Activated CD4-positive, alpha-beta memory T cell treated with anti-CD3 and anti-CD28 coated beads for 36 hours (primary cell): Measurements from ENCODE around the gene CPNE7. TPM values are rescaled to one million over a fixed set of nuclear protein-coding genes. Genes with fewer than 3 reads are reported as not detected.
A peak's percentile ranks its signal among the peaks of the same experiment; 100 is the strongest.

Experiments
- CTCF ChIA-PET: fragments of 350-600 bp; sonication (Branson Sonifier 250); formaldehyde crosslinking; loops from one replicate; lab custom pipeline; 2021; ENCODE audit warnings: antibody characterized with exemption, inconsistent platforms; lab: Charles Lee
- POLR2A ChIA-PET: fragments of 350-600 bp; sonication (Branson Sonifier 250); formaldehyde crosslinking; loops from one replicate; lab custom pipeline; 2021; ENCODE audit warnings: antibody characterized with exemption; lab: Charles Lee
- DNase-seq: peaks from one replicate; pipeline ENCODE4 v3.0.0-alpha.2; 2020
- H3K27ac Mint-ChIP-seq: one replicate; pipeline ENCODE4 v1.8.0; 2021; ENCODE audit warnings: mixed read lengths
- H3K27me3 Mint-ChIP-seq: one replicate; pipeline ENCODE4 v1.8.0; 2021; ENCODE audit warnings: mixed read lengths
- H3K36me3 Mint-ChIP-seq: one replicate; pipeline ENCODE4 v1.8.0; 2021; ENCODE audit warnings: mixed read lengths
- H3K4me1 Mint-ChIP-seq: one replicate; pipeline ENCODE4 v1.8.0; 2021; ENCODE audit warnings: low read depth, mixed read lengths
- H3K4me3 Mint-ChIP-seq: one replicate; pipeline ENCODE4 v1.8.0; 2021; ENCODE audit warnings: mild to moderate bottlenecking, mixed read lengths
- H3K9me3 Mint-ChIP-seq: one replicate; pipeline ENCODE4 v1.8.0; 2021; ENCODE audit warnings: mixed read lengths
- intact Hi-C: fragments of 100-400 bp; cut with micrococcal nuclease; formaldehyde crosslinking; loops from one replicate; pipeline ENCODE4 v1.15.1; 2023
- total RNA-seq, 2 experiments: library from RNA; stranded (reverse); gene quantifications; one replicate each; pipeline ENCODE4 v1.2.3, GENCODE V29; 2021

CPNE7 gene
- total RNA-seq, 2 experiments from 2014 or later, result 6.2 to 7.1 TPM

DNA sequence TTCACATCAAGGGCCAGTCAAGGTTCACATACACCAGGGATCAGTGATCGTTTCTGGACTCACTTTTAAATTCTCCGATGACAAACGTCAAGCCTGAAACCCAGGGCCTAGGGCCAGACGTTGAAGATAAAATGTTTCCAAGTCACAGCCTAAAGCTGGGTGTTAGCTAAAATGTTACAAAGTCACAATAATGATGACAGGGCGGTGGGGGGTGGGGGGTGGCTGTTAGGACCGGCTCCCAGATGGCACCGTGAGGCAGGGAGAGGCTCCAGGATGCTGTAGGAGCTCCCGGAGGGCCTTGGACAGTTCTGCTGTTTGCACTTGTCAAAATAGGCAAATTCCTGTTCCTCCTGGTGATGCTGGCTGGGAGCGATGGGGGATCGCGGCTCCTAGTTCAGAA lies 31.4 kb upstream of the CPNE7 start:
- no peak overlapping the region for H3K4me3 Mint-ChIP-seq
- ChIA-PET POLR2A (interaction anchor here (0.6 kb wide), 1 partner anchor 58 kb away, joined by 3 read pairs; no protein-coding TSS in a partner anchor), CTCF (interaction anchor here (0.9 kb wide), 1 partner anchor 13 kb away, joined by 3 read pairs; no protein-coding TSS in a partner anchor)
- no peaks in the 10 kb centered on the region for H3K27me3 Mint-ChIP-seq
- peaks cover 13% of the 10 kb centered on the region for H3K4me1 Mint-ChIP-seq
- no peaks in the 10 kb centered on the region for H3K9me3 Mint-ChIP-seq
- DNase-seq, result no peak
- no peak overlapping the region for H3K27ac Mint-ChIP-seq
- H3K36me3 Mint-ChIP-seq, result peaks cover 17% of the 10 kb centered on the region
- intact Hi-C loops, result no loop called here

DNA sequence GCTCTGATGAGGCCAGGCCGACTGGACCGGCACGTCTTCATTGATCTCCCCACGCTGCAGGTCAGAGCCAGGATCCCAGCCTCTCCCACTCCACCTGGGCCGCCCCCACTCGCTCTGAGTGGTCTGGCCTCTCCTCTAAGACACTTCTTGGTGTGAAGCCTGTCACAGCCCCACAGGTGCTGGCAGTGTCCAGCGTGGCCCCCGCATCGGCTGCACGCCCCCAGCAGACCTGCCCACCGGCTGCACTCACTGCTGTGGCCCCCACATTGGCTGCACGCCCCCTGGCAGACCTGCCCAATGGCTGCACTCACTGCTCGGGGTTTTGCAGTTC lies 30.9 kb upstream of the CPNE7 start:
- Mint-ChIP-seq H3K9me3 (no peaks in the 10 kb centered on the region), H3K4me3 (no peak overlapping the region), H3K27ac (no peak overlapping the region), H3K27me3 (no peaks in the 10 kb centered on the region), H3K36me3 (peaks cover 17% of the 10 kb centered on the region), H3K4me1 (peaks cover 18% of the 10 kb centered on the region)
- ChIA-PET POLR2A (no interaction called here), CTCF (no interaction called here)
- intact Hi-C loops, result no loop called here
- DNase-seq, result no peak

DNA sequence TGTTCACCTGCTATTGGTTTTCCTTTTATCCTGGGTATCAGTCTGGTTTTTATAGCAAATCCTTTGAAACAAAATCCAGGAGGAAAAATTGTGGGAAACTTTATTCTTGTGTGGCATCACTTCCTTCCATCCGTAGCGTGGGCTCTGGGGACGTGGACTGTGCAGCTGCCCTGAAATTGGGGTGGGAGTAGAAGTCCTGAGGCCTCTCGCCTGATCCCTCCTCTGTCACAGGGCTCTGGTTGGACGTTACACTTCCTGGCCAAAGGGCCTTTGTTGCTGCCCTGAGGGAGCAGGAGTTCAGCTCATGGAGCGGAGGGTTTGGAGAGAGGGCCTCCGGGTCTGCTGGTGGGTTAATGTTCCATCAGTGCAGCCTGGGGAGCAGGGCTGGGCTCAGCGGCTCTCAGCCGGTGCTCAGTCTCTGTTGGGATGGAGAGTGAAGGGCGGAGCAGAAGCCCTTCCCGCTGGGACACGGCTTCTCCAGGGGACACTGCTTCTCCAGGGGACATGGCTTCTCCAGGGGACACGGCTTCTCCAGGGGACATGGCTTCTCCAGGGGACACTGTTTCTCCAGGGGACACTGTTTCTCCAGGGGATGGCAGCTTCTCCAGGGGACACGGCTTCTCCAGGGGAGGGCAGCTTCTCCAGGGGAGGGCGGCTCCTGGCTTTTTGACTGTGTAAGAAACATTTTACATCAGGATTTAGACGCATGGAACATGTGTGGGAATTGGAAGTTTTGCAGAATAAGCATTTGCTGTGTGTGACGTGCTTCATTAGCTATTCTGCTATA lies 30.3 kb upstream of the CPNE7 start:
- H3K4me3 Mint-ChIP-seq, result no peak overlapping the region
- H3K27me3 Mint-ChIP-seq, result no peaks in the 10 kb centered on the region
- CTCF ChIA-PET, result interaction anchor here (0.6 kb wide), 1 partner anchor 602 kb away, joined by 4 read pairs; no protein-coding TSS in a partner anchor
- intact Hi-C loops, result no loop called here
- no peak for DNase-seq
- no peak overlapping the region for H3K27ac Mint-ChIP-seq
- POLR2A ChIA-PET, result no interaction called here
- no peaks in the 10 kb centered on the region for H3K9me3 Mint-ChIP-seq
- peaks cover 18% of the 10 kb centered on the region for H3K4me1 Mint-ChIP-seq
- peaks cover 17% of the 10 kb centered on the region for H3K36me3 Mint-ChIP-seq

DNA sequence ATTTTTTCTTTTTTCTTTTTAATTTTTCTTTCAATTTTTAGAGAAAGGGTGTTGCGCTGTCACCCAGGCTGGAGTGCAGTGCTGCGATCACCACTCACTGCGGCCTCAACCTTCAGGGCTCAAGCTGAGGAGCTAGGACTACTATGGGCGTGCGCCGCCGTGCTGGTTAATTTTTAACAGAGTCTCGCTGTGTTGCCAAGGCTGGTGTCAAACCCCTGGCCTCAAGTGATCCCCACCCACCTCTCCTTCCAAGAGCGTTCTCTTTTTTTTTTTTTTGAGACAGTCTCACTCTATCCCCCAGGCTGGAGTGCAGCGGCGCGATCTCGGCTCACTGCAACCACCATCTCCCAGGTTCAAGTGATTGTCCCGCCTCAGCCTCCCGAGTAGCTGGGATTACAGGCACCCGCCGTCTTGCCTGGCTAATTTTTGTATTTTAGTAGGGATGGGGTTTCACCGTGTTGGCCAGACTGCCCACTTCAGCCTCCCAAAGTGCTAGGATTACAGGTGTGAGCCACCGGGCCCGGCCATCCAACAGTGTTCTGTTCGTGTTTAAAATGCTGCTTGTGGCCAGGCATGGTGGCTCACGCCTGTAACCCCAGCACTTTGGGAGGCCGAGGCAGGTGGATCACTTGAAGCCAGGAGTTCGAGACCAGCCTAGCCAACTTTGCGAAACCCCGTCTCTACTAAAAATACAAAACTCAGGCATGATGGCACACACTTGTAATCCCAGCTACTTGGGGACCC lies 29.6 kb upstream of the CPNE7 start:
- Mint-ChIP-seq H3K4me1 (peaks cover 18% of the 10 kb centered on the region), H3K36me3 (peaks cover 17% of the 10 kb centered on the region), H3K27me3 (no peaks in the 10 kb centered on the region), H3K9me3 (no peaks in the 10 kb centered on the region), H3K4me3 (no peak overlapping the region), H3K27ac (no peak overlapping the region)
- DNase-seq, result no peak
- intact Hi-C loops, result no loop called here
- POLR2A ChIA-PET, result interaction anchor here (0.6 kb wide), 1 partner anchor 307 kb away, joined by 4 read pairs; no protein-coding TSS in a partner anchor
- CTCF ChIA-PET, result interaction anchor here (0.6 kb wide), 1 partner anchor 603 kb away, joined by 4 read pairs; no protein-coding TSS in a partner anchor

DNA sequence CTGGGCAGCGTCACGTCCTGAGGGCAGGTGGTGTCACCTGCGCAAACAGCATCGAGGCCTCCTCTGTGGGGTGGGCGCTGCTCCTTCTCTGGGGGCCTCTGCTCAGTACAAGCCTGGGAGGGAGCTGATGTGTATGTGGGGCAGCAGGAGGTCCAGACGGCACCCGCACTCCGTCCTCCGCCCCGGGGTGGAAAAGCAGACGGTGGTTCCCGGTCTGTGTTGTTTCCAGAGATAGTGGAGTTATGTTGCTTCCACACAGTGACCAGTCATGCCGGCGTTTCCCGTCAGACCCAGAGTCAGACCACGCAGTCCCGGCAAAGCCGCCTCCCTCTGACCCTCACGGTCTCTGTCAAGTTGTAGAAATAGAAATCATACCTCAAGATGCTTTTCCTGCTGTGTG lies 28.8 kb upstream of the CPNE7 start:
- Mint-ChIP-seq H3K36me3 (peaks cover 13% of the 10 kb centered on the region), H3K4me3 (no peak overlapping the region), H3K4me1 (peaks cover 15% of the 10 kb centered on the region), H3K27ac (no peak overlapping the region), H3K9me3 (no peaks in the 10 kb centered on the region), H3K27me3 (no peaks in the 10 kb centered on the region)
- ChIA-PET POLR2A (no interaction called here), CTCF (no interaction called here)
- intact Hi-C loops, result no loop called here
- DNase-seq, result no peak

DNA sequence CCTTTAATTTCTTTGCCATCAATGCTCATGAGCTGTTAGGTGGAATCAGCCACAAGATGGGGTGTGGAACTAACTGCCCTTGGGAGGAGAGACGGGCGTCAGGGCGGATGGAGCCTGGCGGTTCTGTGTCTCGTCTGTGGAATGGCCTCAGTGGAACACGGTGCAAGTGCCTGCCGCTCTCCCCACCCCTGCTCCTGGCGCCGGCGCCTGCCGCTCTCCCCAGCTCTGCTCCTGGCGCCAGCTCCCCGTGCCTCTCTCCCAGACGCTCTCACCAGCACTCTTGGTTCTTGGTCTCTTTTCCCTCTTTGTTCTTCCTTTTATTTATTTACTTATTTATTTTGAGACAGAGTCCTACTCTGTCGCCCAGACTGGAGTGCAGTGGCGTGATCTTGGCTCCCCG lies 28.3 kb upstream of the CPNE7 start:
- H3K9me3 Mint-ChIP-seq, result no peaks in the 10 kb centered on the region
- no peak overlapping the region for H3K27ac Mint-ChIP-seq
- no peaks in the 10 kb centered on the region for H3K27me3 Mint-ChIP-seq
- no peak overlapping the region for H3K4me3 Mint-ChIP-seq
- ChIA-PET POLR2A (no interaction called here), CTCF (no interaction called here)
- peaks cover 15% of the 10 kb centered on the region for H3K4me1 Mint-ChIP-seq
- H3K36me3 Mint-ChIP-seq, result peaks cover 16% of the 10 kb centered on the region
- intact Hi-C loops, result no loop called here
- DNase-seq, result no peak

DNA sequence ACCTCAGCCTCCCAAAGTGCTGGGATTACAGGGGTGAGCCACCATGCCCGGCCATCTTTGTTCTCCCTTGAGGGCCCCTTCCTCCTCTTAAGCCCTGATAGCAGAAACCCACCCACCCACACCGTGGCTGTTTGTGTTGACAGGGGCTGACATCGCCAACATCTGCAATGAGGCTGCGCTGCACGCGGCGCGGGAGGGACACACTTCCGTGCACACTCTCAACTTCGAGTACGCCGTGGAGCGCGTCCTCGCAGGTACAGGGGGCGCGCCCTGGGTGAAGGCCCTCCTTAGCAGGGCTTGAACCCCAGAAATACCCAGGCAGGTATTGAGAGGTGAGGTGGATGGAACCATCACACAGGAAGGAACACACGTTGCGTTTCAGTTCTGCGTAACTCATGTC lies 27.7 kb upstream of the CPNE7 start:
- POLR2A ChIA-PET, result no interaction called here
- Mint-ChIP-seq H3K4me3 (no peak overlapping the region), H3K27me3 (no peaks in the 10 kb centered on the region), H3K27ac (no peak overlapping the region), H3K4me1 (peaks cover 15% of the 10 kb centered on the region), H3K9me3 (no peaks in the 10 kb centered on the region), H3K36me3 (peaks cover 19% of the 10 kb centered on the region)
- CTCF ChIA-PET, result no interaction called here
- DNase-seq, result no peak
- intact Hi-C loops, result no loop called here

DNA sequence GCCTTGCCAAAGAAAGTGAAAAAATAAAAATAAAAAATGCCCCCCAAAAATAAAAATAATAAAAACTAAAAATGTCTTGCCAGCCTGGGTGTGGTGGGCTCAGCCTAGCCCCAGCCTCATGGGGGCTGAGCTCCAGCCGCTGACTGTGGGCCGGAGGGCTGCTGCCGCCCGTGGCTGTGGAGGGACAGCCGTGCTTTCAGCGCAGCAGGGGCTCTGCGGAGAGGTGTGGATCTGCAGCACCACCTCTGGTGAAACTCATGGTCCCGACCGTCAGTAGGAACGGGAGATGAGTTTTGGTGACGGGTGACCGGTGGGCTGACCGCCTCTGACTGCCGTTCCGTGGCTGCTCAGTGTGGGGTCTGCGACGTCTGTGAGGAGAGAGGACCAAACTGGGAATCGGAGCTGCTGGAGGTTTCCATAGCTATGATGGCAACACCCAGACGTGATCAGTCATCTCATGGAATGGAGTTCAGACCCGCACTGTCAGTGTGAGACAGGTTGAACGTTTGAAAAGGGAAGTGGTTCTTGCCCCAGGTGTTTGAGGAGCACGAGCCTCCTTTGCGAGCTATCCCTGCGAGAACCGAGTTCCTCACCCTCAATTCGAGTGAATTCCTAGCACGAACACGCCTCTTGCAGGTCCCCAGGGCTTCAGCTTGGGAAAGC lies 27.1 kb upstream of the CPNE7 start:
- peaks cover 19% of the 10 kb centered on the region for H3K36me3 Mint-ChIP-seq
- no peaks in the 10 kb centered on the region for H3K9me3 Mint-ChIP-seq
- intact Hi-C loops, result no loop called here
- ChIA-PET CTCF (interaction anchor here (1.8 kb wide), 1 partner anchor 9 kb away, joined by 12 read pairs; no protein-coding TSS in a partner anchor), POLR2A (interaction anchor here (1.2 to 2.1 kb wide), 2 partner anchors 13 to 40 kb away, joined by 5 read pairs; partner anchors contain the start of gene SPG7)
- peak overlapping the region; percentile 61 for H3K27ac Mint-ChIP-seq
- no peak overlapping the region for H3K4me3 Mint-ChIP-seq
- DNase-seq, result no peak
- no peaks in the 10 kb centered on the region for H3K27me3 Mint-ChIP-seq
- H3K4me1 Mint-ChIP-seq, result peaks cover 15% of the 10 kb centered on the region

DNA sequence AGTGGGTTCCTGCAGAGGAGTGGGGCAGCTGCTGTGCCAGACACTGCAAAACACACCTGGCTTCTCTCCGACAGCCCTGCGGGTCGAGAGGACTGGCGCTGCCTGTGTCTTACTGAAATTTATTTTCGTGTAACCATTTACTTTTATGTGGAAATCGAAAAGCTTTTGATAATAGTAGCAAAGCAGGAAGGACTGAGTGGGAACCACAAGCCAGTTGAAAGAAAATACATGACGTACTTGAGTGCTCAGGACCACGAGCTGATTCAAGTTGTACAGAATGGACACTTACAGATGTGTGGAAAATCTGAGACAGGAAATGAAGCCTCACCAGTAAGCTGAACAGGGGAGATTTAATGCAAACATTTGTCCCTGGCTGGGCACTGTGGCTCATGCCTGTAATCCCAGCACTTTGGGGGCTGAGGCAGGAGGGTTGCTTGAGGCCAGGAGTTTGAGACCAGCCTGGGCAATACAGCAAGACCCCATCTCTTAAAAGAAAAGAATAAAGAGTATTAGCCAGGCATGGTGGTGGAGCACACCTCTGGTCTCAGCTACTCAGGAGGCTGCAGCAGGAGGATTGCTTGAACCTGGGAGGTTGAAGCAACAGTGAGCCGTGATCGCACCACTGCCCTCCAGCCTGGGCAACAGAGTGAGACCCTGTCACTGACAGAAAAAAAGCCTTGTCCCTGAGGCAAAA lies 26.4 kb upstream of the CPNE7 start:
- intact Hi-C loops, result no loop called here
- Mint-ChIP-seq H3K27ac (peak overlapping the region; percentile 61), H3K4me1 (peaks cover 15% of the 10 kb centered on the region), H3K9me3 (no peaks in the 10 kb centered on the region), H3K4me3 (no peak overlapping the region), H3K36me3 (peaks cover 19% of the 10 kb centered on the region), H3K27me3 (no peaks in the 10 kb centered on the region)
- ChIA-PET CTCF (interaction anchor here (0.8 to 1.8 kb wide), 2 partner anchors 9 to 308 kb away, joined by 3 to 12 read pairs; no protein-coding TSS in a partner anchor), POLR2A (interaction anchor here (1.2 to 2.1 kb wide), 2 partner anchors 12 to 41 kb away, joined by 5 read pairs; partner anchors contain the start of gene SPG7)
- DNase-seq, result peak; percentile 18

DNA sequence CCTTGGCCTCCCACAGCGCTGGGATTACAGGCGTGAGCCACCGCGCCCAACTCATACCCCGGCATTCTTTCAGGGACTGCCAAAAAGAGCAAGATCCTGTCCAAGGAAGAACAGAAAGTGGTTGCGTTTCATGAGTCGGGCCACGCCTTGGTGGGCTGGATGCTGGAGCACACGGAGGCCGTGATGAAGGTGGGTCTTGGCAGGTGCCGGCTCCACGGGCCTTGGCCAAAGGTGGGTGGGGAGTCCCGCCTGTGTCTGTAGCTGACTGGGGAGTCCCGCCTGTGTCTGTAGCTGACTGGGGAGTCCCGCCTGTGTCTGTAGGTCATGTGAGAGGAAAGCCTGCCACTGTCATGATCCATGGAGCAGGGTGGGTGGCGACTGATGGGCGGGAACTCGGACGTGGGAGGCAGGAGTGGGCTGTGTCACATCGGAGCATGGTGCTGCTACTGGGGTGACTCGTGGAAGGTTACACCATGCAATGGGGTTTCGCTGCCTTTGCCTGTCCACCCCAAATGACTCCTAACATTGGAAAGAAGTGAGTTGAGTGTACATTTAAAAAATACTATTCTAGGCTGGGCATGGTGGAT lies 25.0 kb upstream of the CPNE7 start:
- CTCF ChIA-PET, result no interaction called here
- H3K4me1 Mint-ChIP-seq, result peaks cover 15% of the 10 kb centered on the region
- H3K27ac Mint-ChIP-seq, result no peak overlapping the region
- no peaks in the 10 kb centered on the region for H3K27me3 Mint-ChIP-seq
- peaks cover 18% of the 10 kb centered on the region for H3K36me3 Mint-ChIP-seq
- no peak overlapping the region for H3K4me3 Mint-ChIP-seq
- POLR2A ChIA-PET, result interaction anchor here (2.1 kb wide), 1 partner anchor 11 kb away, joined by 5 read pairs; no protein-coding TSS in a partner anchor
- H3K9me3 Mint-ChIP-seq, result no peaks in the 10 kb centered on the region
- intact Hi-C loops, result no loop called here
- no peak for DNase-seq

DNA sequence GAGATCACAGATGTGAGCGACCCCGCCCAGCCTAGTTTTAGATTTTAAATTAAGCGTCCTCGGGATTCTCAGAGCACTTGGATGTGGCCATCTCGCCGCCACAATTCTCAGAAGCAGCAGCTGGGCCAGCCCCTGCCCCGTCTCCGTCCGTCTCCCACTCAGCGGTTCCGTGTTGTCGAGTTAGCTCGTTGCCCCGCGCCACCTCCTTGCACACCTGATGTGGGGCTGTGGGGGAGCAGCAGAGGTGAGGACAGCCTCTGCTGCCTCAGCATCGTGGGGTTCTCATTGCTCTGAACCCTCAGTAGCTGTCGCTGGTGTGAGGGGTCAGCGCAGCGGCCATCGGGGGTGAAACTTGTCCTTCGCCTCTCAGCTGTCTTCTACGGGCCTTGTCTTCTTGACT lies 23.2 kb upstream of the CPNE7 start:
- H3K27ac Mint-ChIP-seq, result no peak overlapping the region
- POLR2A ChIA-PET, result no interaction called here
- CTCF ChIA-PET, result no interaction called here
- H3K27me3 Mint-ChIP-seq, result no peaks in the 10 kb centered on the region
- intact Hi-C loops, result no loop called here
- H3K36me3 Mint-ChIP-seq, result peaks cover 16% of the 10 kb centered on the region
- H3K4me3 Mint-ChIP-seq, result no peak overlapping the region
- H3K9me3 Mint-ChIP-seq, result no peaks in the 10 kb centered on the region
- H3K4me1 Mint-ChIP-seq, result peaks cover 18% of the 10 kb centered on the region
- no peak for DNase-seq
